Measurements from ENCODE around the gene SMCO4. TPM values are rescaled to one million over a fixed set of nuclear protein-coding genes. Genes with fewer than 3 reads are reported as not detected.
"Not testable (repeated sequence)": the region's sequence is repeated elsewhere in the genome, so short reads cannot be mapped to it uniquely, and the experiment has no call there.

Gene SMCO4
- total RNA-seq, 1 experiment from 2014 or later, result 50.1 TPM

- TF ChIP-seq SOX15 (CRISPR knock-in tag; IDR thresholded peaks at IDR 0.05) (no peak), ZNF219 (CRISPR knock-in tag; IDR thresholded peaks at IDR 0.05; ENCODE audit: borderline replicate concordance) (no peak), E2F5 (CRISPR knock-in tag; IDR thresholded peaks at IDR 0.05) (no peak), IRF2 (CRISPR knock-in tag; IDR thresholded peaks at IDR 0.05; ENCODE audit: borderline replicate concordance, low read depth) (no peak), ZBTB43 (CRISPR knock-in tag; IDR thresholded peaks at IDR 0.05) (no peak)
These were observed 78.2 kb downstream of the SMCO4 start (continued) for GRCh38 chr11:93464927-93465540.

GRCh38 chr11:93463666-93464065, 79.5 kb downstream of the SMCO4 start:
- H3K4me1 Mint-ChIP-seq, result peaks cover 12% of the 10 kb centered on the region
- H3K27ac Mint-ChIP-seq; H3K36me3 Mint-ChIP-seq; H3K27me3 Mint-ChIP-seq (ENCODE audit: low read depth); ATAC-seq; H3K9me3 Mint-ChIP-seq; POLR2A ChIA-PET; H3K4me3 Mint-ChIP-seq; CTCF ChIA-PET; DNase-seq (ENCODE audit: low spot score): not testable (repeated sequence)
- TF ChIP-seq GTF2I (CRISPR knock-in tag; conservative IDR thresholded peaks at IDR 0.05), result 0 out of 2 replicates have a peak, but pooled peaks have one; percentile 44

GRCh38 chr11:93458286-93458685, 84.9 kb downstream of the SMCO4 start:
- peaks cover 5% of the 10 kb centered on the region; the same call in 1 of the 2 replicates for H3K4me1 Mint-ChIP-seq
- no peak for TF ChIP-seq FOXP4 (CRISPR knock-in tag; IDR thresholded peaks at IDR 0.05)
- no peak for DNase-seq (ENCODE audit: low spot score)
- no peaks in the 10 kb centered on the region for H3K36me3 Mint-ChIP-seq
- no peak overlapping the region for H3K27ac Mint-ChIP-seq
- no peak overlapping the region for H3K4me3 Mint-ChIP-seq
- ChIA-PET CTCF (no interaction called here), POLR2A (no interaction called here)
- H3K9me3 Mint-ChIP-seq, result peaks cover 6% of the 10 kb centered on the region
- no peaks in the 10 kb centered on the region; the same call in 1 of the 2 replicates for H3K27me3 Mint-ChIP-seq (ENCODE audit: low read depth)
- ATAC-seq, result no peak

- peaks cover 9% of the 10 kb centered on the region; the same call in 1 of the 2 replicates for H3K36me3 Mint-ChIP-seq
- peaks cover 13% of the 10 kb centered on the region for H3K4me1 Mint-ChIP-seq
- POLR2A ChIA-PET, result interaction anchor here (0.6 to 1.0 kb wide), 3 partner anchors 33 to 198 kb away, joined by 3 to 5 read pairs (median 3); no protein-coding TSS in a partner anchor
- H3K9me3 Mint-ChIP-seq, result peaks cover 35% of the 10 kb centered on the region
- no peaks in the 10 kb centered on the region; the same call in 1 of the 2 replicates for H3K27me3 Mint-ChIP-seq (ENCODE audit: low read depth)
- peak overlapping the region; percentile 45 for H3K4me3 Mint-ChIP-seq
- H3K27ac Mint-ChIP-seq, result peak overlapping the region; percentile 28; the same call in 1 of the 2 replicates
- DNase-seq (ENCODE audit: low spot score) (peak; percentile 83), ATAC-seq (peak; percentile 93)
- CTCF ChIA-PET, result no interaction called here
- TF ChIP-seq ZNF121 (CRISPR knock-in tag; IDR thresholded peaks at IDR 0.05), result no peak
- TF ChIP-seq ZBTB21 (CRISPR knock-in tag; IDR thresholded peaks at IDR 0.05; ENCODE audit: borderline replicate concordance), result no peak
- peak; percentile 79 for TF ChIP-seq FOXK1 (CRISPR knock-in tag; IDR thresholded peaks at IDR 0.05)
- no peak for TF ChIP-seq NR3C1 (CRISPR knock-in tag; conservative IDR thresholded peaks at IDR 0.05; ENCODE audit: low read depth)
- TF ChIP-seq ATF3 (CRISPR knock-in tag; conservative IDR thresholded peaks at IDR 0.05), result no peak
- no peak for TF ChIP-seq ZNF232 (CRISPR knock-in tag; IDR thresholded peaks at IDR 0.05)
- no peak for TF ChIP-seq RELA (CRISPR knock-in tag; IDR thresholded peaks at IDR 0.05; ENCODE audit: borderline replicate concordance)
- TF ChIP-seq ZNF671 (CRISPR knock-in tag; IDR thresholded peaks at IDR 0.05), result no peak
- TF ChIP-seq ATF2 (CRISPR knock-in tag; IDR thresholded peaks at IDR 0.05; ENCODE audit: borderline replicate concordance, low read depth), result no peak
- TF ChIP-seq CBFB (CRISPR knock-in tag; IDR thresholded peaks at IDR 0.05; ENCODE audit: low read depth), result 0 out of 2 replicates have a peak, but pooled peaks have one; percentile 33
- no peak for TF ChIP-seq ELF4 (CRISPR knock-in tag; IDR thresholded peaks at IDR 0.05; ENCODE audit: low read depth)
- TF ChIP-seq FOXP1 (CRISPR knock-in tag; IDR thresholded peaks at IDR 0.05; ENCODE audit: borderline replicate concordance), result peak; percentile 23; the same call in 1 of the 2 replicates
- TF ChIP-seq CDX4 (CRISPR knock-in tag; IDR thresholded peaks at IDR 0.05; ENCODE audit: borderline replicate concordance), result no peak
- no peak for TF ChIP-seq TEAD1 (CRISPR knock-in tag; IDR thresholded peaks at IDR 0.05)
- no peak for TF ChIP-seq ZNF512 (CRISPR knock-in tag; IDR thresholded peaks at IDR 0.05; ENCODE audit: borderline replicate concordance)
These were observed 98.5 kb downstream of the SMCO4 start for GRCh38 chr11:93444617-93445073.

Measured in WTC11 (cell line).